Neutrophil (primary cell): Measurements from ENCODE around the gene TRIOBP.

ENCODE experiments used
- H3K27ac ChIP-seq: fragments of 200-600 bp; sonication (generic); 2 replicates; pipeline ENCODE4 v1.5.1; 2016; ENCODE audit warnings: mild to moderate bottlenecking, moderate library complexity
- H3K27me3 ChIP-seq: fragments of 200-600 bp; sonication (generic); 2 replicates; pipeline ENCODE4 v1.6.0; 2016; ENCODE audit warnings: mild to moderate bottlenecking
- H3K36me3 ChIP-seq: fragments of 200-600 bp; sonication (generic); 2 replicates; pipeline ENCODE4 v1.5.1; 2017
- H3K4me1 ChIP-seq, 2 experiments: fragments of 200-600 bp in 1 of 2; sonication (generic) in 1 of 2; 1 replicate in 1 of 2; 2 replicates in 1 of 2; pipeline versions ENCODE4 v1.5.1 to v1.6.1; 2013 to 2016; ENCODE audit warnings: low read depth in 1 of 2, low read length in 1 of 2, mild to moderate bottlenecking in 1 of 2, moderate library complexity in 1 of 2; ENCODE audit not compliant: control insufficient read depth in 1 of 2, insufficient read depth in 1 of 2
- H3K4me3 ChIP-seq, 2 experiments: fragments of 200-600 bp in 1 of 2; sonication (generic) in 1 of 2; 1 replicate in 1 of 2; 2 replicates in 1 of 2; pipeline ENCODE4 v1.5.1; 2013 to 2016; ENCODE audit warnings: low read depth in 1 of 2, low read length in 1 of 2, mild to moderate bottlenecking in 1 of 2, moderate library complexity in 1 of 2
- H3K9me3 ChIP-seq: fragments of 200-600 bp; sonication (generic); 2 replicates; pipeline ENCODE4 v1.5.1; 2016
- CTCF ChIP-seq: fragments of 200-600 bp; sonication (generic); IDR thresholded peaks from 2 replicates; pipeline ENCODE4 v1.5.1; 2016; ENCODE audit warnings: antibody characterized with exemption

Gene TRIOBP

GRCh38 chr22:37763652-37764051 is 66.8 kb downstream of the TRIOBP start:
- Histone ChIP-seq H3K27me3 (no peaks in the 10 kb centered on the region), H3K4me1 (no peaks in the 10 kb centered on the region), H3K36me3 (peaks cover 100% of the 10 kb centered on the region), H3K4me3 (no peak overlapping the region), H3K27ac (no peak overlapping the region), H3K9me3 (no peaks in the 10 kb centered on the region)
- TF ChIP-seq CTCF = no peak

- no peak for TF ChIP-seq CTCF
Observed at GRCh38 chr22:37764622-37765021, 67.8 kb downstream of the TRIOBP start.

GRCh38 chr22:37765498-37765897 is 68.7 kb downstream of the TRIOBP start:
- H3K4me1 ChIP-seq = no peaks in the 10 kb centered on the region

More at GRCh38 chr22:37764622-37765021, 67.8 kb downstream of the TRIOBP start:
- H3K9me3 ChIP-seq = no peaks in the 10 kb centered on the region
- no peaks in the 10 kb centered on the region for H3K27me3 ChIP-seq
- no peak overlapping the region for H3K27ac ChIP-seq
- no peaks in the 10 kb centered on the region for H3K4me1 ChIP-seq
- no peak overlapping the region for H3K4me3 ChIP-seq
- peaks cover 100% of the 10 kb centered on the region for H3K36me3 ChIP-seq

GRCh38 chr22:37765953-37766576 is 69.2 kb downstream of the TRIOBP start:
- Histone ChIP-seq H3K27ac (no peak overlapping the region), H3K4me1 (no peaks in the 10 kb centered on the region), H3K9me3 (no peaks in the 10 kb centered on the region), H3K36me3 (peaks cover 100% of the 10 kb centered on the region), H3K4me3 (no peak overlapping the region), H3K27me3 (no peaks in the 10 kb centered on the region)
- TF ChIP-seq CTCF = no peak

More at GRCh38 chr22:37765498-37765897, 68.7 kb downstream of the TRIOBP start:
- Histone ChIP-seq H3K36me3 (peaks cover 100% of the 10 kb centered on the region), H3K27ac (no peak overlapping the region), H3K4me3 (no peak overlapping the region), H3K9me3 (no peaks in the 10 kb centered on the region), H3K27me3 (no peaks in the 10 kb centered on the region)
- no peak for TF ChIP-seq CTCF

- Histone ChIP-seq H3K27me3 (no peaks in the 10 kb centered on the region), H3K4me1 (no peaks in the 10 kb centered on the region), H3K9me3 (no peaks in the 10 kb centered on the region), H3K4me3 (no peak overlapping the region), H3K27ac (no peak overlapping the region), H3K36me3 (peaks cover 100% of the 10 kb centered on the region)
- TF ChIP-seq CTCF = no peak
Observed at GRCh38 chr22:37768273-37768672, 71.4 kb downstream of the TRIOBP start.
